Brain microvascular endothelial cell (primary cell): ENCODE data around the gene C16orf96.

Source experiments
- DNase-seq: peaks from one replicate; pipeline ENCODE4 v3.0.0-alpha.2; 2020
- H3K27ac ChIP-seq: fragments of 250-450 bp; sonication (Bioruptor Pico); 2 replicates; pipeline ENCODE4 v1.5.1; 2020; ENCODE audit warnings: mild to moderate bottlenecking, moderate library complexity
- H3K27me3 ChIP-seq: fragments of 250-450 bp; sonication (Bioruptor Pico); replicated peaks from 2 replicates; pipeline ENCODE4 v1.5.1; 2020; ENCODE audit warnings: mild to moderate bottlenecking
- H3K36me3 ChIP-seq: fragments of 250-450 bp; sonication (Bioruptor Pico); replicated peaks from 2 replicates; pipeline ENCODE4 v1.5.1; 2020; ENCODE audit warnings: mild to moderate bottlenecking
- H3K4me3 ChIP-seq: 2 replicates; pipeline ENCODE4 v1.5.1; 2011; ENCODE audit warnings: low read depth, mild to moderate bottlenecking, control low read depth, low read length, moderate library complexity
- CTCF ChIP-seq: IDR thresholded peaks from 2 replicates; pipeline ENCODE4 v1.5.1; 2011; ENCODE audit warnings: low read depth, mild to moderate bottlenecking, moderate library complexity, low read length, control low read depth, inconsistent platforms; ENCODE audit errors: missing control alignments
- in situ Hi-C: cut with HindIII; loops from 2 replicates; pipeline ENCODE4 v1.10.0; 2017; ENCODE audit warnings: low sequenced_read_pairs, low pct_ligation_motif_present

C16orf96 gene

DNA sequence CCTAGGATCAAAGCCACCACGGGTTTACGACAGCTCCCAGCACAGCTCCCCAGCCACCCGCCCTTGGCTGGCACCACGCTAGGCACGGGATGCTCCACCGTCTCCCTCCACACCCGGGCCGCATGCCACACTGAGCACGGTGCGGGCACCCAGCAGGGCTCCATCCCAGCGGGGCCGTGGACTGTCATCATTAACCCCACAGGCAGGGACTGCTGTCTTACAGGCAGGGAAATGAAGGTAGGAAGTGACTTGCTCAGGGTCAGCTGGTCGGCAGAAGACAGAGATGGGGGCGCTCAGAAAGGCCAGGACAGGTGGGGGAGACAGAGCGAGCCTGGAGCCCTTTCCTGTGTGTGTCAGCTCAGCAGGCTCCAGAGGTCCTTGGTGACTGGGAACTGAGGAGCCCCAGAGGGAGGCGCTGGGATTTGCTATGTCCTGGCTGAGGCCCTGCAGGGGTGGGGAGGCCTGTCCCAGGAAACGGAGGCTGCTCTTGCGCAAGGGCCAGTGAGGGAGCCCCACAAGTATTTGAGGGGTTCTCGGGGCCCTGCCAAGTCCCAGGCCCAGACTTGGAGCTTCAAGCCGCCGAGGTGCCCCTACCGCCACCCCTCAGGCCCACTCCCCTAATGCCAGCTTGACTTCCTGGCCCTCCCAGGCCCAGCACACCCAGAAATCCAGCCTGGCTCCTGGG, 55.3 kb downstream of the C16orf96 start:
- DNase-seq, result no peak
- Histone ChIP-seq H3K27me3 (no peaks in the 10 kb centered on the region), H3K36me3 (peaks cover 20% of the 10 kb centered on the region), H3K27ac (no peak overlapping the region), H3K4me3 (no peak overlapping the region)
- TF ChIP-seq CTCF, result no peak
- in situ Hi-C loops, result no loop called here

DNA sequence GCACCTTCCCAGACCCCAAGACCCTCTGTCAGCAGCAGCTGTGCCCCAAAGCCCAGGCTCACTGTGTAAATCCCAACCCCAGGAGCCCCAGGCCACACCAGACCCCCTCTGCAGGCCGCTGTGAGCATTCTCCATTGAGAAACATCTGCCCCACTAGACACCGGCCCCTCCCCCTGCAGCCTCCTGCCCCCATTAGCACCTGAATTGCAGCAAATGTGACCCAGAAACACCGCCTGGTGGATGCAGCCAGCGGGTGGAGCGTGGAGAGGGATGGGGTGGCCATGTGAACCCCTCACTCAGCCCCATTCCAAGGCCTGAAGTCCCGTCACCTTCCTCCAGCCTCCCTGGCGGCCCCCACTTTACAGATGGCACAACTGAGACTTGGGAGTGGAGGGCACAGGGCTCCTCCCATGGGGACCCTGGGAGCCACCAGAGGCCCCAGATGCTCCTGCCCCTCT, 56.4 kb downstream of the C16orf96 start:
- no peak for DNase-seq
- no peak overlapping the region for H3K27ac ChIP-seq
- in situ Hi-C loops, result no loop called here
- H3K4me3 ChIP-seq, result no peak overlapping the region
- H3K27me3 ChIP-seq, result no peaks in the 10 kb centered on the region
- peak; percentile 36 for TF ChIP-seq CTCF
- H3K36me3 ChIP-seq, result peaks cover 20% of the 10 kb centered on the region

GRCh38 chr16:4612977-4613635, 57.0 kb downstream of the C16orf96 start:
- Histone ChIP-seq H3K36me3 (peaks cover 17% of the 10 kb centered on the region), H3K4me3 (peak overlapping the region; percentile 67), H3K27ac (no peak overlapping the region), H3K27me3 (no peaks in the 10 kb centered on the region)
- no peak for DNase-seq
- in situ Hi-C loops, result no loop called here
- TF ChIP-seq CTCF, result no peak

GRCh38 chr16:4613636-4614570, 57.8 kb downstream of the C16orf96 start:
- TF ChIP-seq CTCF, result no peak
- peak; percentile 6 for DNase-seq
- H3K4me3 ChIP-seq, result peak overlapping the region; percentile 67
- in situ Hi-C loops, result no loop called here
- peak overlapping the region; percentile 76 for H3K27ac ChIP-seq
- H3K27me3 ChIP-seq, result no peaks in the 10 kb centered on the region
- H3K36me3 ChIP-seq, result peaks cover 10% of the 10 kb centered on the region

DNA sequence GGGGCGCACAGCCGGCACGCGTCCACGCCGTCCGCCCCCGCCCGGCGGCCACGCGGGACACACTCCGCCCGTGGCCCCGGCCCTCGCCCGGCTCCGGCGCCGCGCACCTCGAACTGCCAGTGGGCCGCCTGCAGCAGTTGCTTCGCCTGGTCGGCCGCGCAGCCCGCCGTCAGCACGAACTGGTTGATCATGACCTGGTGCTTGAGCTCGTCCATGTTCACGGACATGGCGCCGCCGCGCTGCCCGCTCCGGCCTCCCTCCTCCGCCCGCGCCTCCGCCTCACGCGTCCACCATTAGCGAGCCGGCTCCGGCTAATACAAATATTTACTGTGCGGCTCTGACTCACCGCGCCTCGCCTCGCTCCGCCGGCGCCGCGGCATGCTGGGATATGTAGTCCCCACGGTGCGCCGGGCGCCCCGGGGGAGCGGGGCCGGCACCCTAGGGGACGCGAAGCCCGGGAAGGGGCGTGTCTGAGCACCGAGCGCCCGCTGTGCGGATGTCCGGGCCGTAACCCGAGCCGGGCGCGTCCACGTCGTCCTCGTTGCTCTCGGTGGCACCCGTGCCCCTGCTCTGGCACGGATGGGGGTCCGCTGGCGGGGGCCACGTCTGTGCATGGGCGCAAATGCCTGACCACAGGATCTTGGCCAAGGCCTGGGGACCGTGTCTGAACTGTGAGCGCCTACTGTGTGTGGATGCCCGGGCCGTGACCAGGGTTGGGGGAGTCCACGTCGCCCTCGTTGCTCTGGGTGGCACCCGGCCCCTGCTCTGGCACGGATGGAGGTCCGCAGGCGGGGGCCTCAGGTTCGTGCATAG, 58.6 kb downstream of the C16orf96 start, which contains the start of gene UBALD1:
Gene UBALD1, minus strand, starts transcription at position 318 of the 813 bp plus-strand sequence. Its CDS starts 91 bp downstream, at position 227.
- no peaks in the 10 kb centered on the region for H3K27me3 ChIP-seq
- in situ Hi-C loops, result no loop called here
- TF ChIP-seq CTCF, result no peak
- peak; percentile 86 for DNase-seq
- peak within 1 kb of the TSS; percentile 67 for H3K4me3 ChIP-seq
- peaks cover 2% of the 10 kb centered on the region for H3K36me3 ChIP-seq
- peak within 1 kb of the TSS; percentile 88 for H3K27ac ChIP-seq
